Left hindlimb (tissue), 1 donor: ENCODE results near the gene PTGFRN.
"Not testable (repeated sequence)": the region's sequence is repeated elsewhere in the genome, so short reads cannot be mapped to it uniquely, and the experiment has no call there.

Experiments used
- DNase-seq: peaks from one replicate; pipeline ENCODE4 v3.0.0-alpha.2; 2018

Gene PTGFRN

DNA sequence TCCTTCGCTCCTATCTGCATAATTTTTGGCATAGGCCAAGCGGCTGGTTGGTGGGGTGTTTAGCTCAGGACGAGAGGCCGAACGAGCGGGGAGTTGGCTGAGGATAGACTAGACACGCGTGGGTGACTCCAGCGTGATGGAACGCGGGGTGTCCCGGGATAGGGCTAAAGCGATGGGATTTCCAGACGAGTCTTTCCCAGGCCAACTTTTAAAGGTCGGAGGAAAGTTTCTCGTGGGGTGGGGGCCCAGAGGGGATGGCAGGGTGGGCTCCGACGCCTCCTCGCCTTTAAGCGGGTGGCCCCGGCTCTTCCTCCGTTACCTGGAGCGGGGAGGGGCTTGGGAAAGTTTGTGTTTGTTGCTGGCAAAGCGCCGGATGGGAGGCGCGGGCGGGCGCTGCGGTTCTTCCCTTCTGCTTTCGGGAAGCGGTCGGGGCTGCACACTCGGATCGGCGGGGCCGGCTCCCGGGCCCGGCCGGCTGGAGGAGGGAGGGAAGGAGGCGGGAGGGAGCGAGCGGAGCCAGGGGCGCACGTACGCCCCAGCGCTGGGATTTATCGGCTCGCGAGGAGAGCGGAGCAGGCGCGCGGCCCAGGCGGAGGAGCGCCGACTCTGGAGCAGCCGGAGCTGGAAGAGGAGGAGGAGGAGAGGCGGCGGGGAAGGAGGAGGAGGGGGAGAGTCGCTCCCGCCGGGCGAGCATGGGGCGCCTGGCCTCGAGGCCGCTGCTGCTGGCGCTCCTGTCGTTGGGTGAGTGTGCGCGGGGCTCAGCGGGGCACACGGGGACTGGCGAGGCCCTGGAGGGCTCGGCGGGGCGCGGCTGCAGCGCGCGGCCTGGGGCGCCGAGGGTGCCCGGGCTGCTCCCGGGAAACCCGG lies at the start of gene PTGFRN:
PTGFRN (plus strand) TSS at position 405 of the 867 bp plus-strand sequence; CDS start at position 693, 288 bp downstream.
- DNase-seq, result peak; percentile 91

DNA sequence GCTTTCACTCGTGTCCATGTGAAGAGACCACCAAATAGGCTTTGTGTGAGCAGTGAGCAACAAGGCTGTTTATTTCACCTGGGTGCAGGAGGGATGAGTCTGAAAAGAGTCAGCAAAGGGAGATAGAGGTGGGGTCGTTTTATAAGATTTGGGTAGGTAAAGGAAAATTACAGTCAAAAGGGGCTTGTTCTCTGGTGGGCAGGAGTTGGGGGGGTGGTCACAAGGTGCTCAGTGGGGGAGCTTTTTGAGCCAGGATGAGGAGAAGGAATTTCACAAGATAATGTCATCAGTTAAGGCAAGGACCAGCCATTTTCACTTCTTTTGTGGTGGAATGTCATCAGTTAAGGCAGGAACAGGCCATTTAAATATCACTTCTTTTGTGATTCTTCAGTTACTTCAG lies 49.5 kb upstream of the PTGFRN start:
- DNase-seq, result not testable (repeated sequence)

DNA sequence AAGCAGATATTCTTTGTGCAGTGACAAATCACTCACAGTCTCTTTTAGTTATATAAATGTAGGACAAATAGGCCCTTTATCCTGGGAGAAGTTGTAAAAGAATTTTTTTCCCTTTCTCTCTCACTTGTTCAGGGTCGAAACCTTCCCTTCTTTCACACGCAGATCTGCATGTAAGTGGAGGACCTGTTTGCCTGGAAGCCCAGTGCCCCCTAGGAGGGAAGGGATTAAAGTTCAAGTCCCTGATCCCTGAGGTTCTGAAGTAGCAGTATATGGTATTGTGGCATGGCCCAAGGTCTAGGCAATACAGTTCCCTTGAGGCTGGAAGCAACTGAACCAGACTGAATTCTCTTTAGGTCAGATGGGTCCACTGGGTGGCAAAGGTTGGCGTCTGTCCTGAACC lies 48.6 kb upstream of the PTGFRN start:
- DNase-seq, result no peak

DNA sequence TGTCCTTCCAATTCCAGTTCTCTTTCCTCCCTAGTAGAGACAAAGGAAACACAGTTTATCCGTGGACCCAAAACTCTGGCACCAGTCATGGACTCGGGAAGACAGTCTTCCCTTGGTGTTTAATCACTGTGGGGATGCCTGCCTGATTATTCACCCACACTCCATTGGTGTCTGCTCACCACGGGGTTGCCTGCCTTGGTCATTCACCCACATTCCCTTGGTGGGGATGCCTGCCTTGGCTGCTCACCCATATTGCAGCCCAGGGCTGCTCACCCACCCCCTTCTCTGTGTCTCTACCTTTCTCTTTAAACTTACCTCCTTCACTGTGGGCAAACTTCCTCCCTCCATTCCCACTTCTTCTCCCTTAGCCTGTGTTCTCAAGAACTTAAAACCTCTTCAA lies 46.7 kb upstream of the PTGFRN start:
- not testable (repeated sequence) for DNase-seq

DNA sequence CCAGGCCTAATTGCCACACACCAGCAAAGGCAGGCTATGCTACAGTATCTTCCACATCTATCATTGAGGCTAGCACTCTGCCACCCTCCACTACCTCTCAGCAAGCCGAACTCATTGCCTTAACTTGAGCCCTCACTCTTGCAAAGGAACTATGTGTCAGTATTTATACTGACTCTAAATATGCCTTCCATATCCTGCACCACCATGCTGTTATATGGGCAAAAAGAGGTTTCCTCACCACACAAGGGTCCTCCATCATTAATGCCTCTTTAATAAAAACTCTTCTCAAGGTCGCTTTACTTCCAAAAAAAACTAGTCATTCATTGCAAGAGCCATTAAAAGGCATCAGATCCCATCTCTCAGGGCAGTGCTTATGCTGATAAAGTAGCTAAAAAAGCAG lies 43.2 kb upstream of the PTGFRN start:
- DNase-seq, result not testable (repeated sequence)

DNA sequence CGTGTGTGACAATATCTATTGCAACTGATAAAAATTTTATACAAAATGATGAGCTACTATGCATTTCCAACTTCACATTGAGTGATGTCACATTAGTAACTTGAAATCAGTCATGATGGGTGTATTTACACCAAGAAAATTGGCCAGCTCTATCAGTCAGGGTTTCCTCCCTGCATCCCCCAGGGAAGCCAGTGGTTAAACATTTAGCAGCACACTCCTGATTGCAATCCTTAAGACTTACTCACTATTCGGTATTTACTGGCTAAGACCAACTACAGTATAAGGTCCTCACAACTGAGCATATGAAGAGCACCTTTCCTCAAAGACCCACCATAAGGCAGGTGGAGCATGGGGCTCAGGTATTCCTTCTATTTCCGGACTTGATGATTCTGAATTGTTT lies 41.3 kb upstream of the PTGFRN start:
- no peak for DNase-seq

DNA sequence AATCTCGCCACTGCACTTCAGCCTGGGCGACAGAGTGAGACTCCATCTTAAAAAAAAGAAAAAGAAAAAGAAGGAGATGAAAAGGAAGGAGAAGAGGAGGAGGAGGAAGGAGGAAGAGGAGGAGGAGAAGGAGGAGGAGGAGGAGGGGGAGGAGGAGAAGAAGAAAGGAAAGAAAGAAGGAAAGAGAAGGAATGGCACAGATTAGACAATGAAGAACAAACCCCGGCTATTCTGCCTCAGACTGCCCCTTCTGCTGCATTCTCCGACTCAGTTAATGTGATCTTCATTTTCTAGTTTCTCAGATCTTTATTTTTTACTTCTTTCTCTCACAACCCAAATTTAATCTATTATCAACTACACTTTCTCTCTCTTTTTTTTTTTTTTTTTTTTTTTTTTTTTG lies 40.1 kb upstream of the PTGFRN start:
- DNase-seq, result no peak

DNA sequence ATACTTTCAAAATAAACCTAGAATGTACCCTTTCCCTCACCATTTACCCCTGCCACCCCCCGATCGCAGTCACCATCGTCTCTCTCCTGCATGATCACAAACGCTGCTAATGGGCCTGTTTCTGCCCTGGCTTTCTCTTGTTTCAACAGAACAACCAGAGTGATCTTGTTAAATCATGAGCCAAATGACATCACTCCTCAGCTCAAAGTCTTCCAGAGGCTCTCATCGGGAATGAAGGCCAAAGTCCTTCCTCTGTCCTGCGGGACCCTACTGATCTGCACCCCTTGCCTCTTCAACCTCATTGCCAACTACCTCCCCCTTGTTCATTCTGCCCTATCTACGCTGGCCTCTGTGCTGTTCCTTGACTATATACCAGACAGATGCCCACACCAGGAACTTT lies 39.4 kb upstream of the PTGFRN start:
- no peak for DNase-seq

DNA sequence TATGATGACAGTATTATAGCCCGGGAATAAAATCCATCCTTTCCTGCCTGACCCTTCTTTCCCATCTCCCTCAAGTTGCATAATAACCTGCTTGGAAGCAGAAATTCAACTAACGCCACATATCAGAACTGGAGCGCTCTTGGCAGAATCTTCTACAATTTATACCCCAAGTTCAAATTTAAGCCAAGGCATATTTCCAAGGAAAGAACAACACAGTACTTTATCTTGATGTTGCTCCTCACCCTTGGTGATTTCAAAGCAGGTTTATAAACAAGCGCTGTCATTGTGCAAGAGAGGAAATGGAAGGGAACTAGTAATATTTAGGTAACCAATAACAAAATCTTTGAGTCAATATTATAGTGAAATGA lies 38.0 kb upstream of the PTGFRN start:
- no peak for DNase-seq

DNA sequence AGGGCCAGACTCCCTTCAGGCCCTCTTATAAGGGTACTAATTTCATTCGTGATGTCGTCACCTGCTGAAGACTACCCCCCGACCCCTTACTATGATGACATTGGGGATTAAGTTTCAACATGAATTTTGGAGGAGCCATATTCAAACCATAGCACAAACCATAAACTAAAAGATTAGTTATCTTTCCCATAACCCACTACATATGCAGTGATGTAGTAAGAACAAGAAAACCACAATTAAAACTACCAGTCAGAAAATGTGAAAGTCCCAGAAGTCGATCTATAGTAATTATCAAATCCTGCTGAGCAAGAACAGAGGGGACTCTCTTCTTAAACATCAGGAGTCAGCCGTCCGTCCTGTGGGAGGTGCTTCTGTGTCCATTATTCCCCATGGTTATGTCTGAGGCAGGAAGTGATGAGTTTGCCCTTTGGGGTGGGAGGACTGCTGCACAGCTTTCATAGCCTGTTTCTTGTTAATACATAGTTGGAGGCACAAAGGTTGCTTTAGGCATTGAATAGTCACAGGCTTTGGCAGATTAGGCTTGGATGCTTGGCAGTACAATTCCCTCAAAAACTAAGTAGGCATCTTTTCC lies 35.9 kb upstream of the PTGFRN start:
- no peak for DNase-seq

DNA sequence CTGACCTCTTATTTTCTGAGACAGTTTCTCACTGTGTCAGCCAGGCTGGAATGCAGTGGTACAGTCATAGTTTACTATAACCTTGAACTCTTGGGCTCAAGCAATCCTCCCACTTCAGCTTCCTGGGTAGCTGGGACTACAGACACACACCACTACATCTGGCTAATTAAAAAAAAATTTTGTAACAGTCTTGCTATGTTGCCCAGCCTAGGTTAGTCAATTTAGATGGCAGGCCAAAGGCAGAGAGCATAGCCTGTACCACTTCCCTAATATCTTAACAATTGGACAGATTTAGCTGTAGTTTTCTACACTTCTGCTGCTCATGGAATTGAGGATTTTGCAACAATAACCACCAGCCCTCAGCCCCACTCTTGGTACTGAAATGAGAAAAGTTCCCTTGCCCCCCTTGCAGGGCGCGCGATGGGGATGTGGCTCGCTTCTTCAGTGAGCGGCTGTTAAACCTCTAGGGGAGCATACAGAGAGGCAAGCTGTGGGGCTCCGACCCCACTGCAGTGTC lies 34.9 kb upstream of the PTGFRN start:
- no peak for DNase-seq

DNA sequence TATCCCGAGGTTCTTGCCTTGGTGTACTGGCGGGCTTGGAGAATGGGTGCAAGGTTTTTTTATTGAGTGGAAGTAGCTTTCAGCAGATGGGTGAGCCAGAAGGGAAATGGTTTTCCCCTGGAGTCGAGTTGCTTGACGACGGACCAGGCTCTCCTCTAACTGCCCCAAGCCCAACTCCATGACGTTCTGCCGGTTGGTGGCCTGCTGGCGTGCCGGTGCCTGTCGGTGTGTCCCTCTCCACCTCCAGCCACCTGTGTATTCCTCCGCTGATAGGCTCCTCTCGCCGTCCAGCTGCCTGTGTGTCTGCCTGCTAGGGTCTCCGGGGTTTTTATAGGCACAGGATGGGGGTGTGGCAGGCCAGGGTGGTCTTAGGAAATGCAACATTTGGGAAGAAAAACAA lies 34.3 kb upstream of the PTGFRN start:
- DNase-seq, result no peak

DNA sequence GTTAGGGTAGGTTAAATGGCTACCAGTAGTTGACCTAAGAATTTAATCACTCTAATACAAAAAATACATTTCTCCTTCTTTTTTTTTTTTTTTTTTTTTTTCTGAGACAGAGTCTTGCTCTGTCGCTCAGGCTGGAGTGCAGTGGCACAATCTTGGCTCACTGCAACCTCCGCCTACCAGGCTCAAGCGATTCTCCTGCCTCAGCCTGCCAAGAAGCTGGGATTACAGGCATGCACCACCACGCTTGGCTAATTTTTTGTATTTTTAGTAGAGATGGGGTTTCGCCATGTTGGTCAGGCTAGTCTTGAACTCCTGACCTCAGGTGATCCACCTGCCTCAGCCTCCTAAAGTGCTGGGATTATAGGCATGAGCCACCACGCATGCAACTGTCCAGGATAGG lies 33.8 kb upstream of the PTGFRN start:
- not testable (repeated sequence) for DNase-seq

DNA sequence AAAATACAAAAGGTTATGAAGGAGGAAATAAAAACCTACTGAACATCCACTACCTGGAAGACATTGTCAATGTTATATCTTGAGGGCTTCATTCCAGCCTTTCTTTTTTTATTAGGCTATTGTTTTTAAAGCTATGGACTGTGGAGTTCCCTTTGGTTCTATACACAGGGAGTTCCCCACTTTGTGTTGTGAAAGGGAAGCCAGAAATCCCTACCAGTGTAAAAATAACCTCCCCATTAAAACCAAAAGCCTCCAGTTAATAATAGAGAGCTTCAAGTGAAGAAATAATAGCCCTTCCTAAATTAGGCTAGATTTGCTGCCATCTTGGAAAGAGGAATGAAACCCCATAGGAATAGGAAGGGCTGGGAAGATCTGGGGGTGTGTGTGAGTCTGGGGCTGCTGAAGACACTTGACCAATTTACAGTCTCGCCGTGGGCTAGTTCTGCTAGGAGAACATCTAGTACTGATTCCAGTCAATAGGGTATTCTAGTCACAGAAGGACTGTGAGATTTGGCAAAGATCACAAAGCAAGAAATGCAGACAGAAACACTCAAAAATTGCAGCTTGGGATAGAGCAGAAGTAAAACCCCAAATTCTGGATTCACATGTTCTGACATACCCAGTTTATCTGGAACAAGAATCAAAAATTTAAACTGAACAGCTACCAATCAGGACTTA lies 32.4 kb upstream of the PTGFRN start:
- DNase-seq, result no peak

DNA sequence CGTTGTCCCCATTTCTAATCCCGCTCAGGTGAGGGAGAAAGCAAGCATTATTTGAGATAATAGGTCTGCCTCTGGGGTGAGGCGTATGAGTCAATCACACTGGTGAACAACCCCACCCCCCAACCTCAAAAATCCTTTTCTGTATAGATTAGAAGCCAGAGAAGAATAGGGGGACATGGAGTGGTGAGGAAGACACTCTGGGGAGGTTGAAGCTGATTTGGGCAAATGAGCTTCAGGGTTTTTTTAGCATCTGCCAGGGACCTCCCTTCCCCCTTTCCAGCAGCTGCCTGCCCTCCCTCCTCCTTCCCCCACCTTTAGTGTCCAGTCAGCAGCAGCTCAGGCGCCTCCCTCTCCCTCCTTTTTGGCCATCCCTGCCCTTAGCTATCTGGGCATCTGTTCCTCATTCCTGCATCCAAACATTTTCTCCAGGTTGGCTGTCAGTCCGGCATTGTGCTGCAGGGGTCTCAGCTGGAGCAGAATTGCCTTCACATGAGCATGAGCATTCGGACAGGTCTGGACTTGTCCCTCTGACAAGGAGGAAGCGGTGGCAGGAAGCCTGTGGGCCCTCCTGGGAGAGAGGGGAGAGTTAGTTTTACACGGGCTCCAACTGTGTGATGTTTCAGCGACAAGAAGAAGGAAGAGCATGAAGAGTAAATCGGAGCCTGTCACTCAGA lies 30.8 kb upstream of the PTGFRN start:
- DNase-seq, result peak; percentile 81

DNA sequence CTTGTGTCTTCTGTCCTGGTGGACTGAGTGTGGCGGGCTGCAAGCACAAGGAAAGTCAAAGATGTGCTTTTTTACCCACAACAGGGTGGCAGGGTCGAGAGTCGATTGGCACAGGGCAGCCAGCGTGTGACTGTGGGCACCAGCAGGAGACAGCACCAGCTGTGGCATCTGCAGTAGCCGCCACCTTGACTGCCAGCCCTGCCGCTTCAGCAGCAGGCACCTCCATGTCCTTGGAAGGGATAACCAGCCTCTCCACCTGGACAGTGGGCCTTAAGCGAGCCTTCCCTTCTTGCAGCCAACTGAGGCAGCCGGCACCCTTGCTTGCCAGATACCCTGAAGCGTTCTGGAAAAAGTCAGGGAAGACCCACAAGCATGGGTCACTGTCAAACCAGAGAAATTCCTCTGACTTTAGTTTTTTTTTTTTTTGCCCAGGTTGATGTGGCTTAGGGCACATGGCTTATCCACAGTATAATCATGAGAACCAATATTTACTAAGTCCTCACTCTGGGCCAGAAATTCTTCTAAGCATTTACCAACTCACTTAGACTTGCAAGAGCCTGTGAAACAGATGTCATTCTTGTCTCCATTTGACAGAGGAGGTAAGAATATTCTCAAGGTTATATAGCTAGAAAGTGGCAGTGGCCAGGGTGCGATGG lies 30.1 kb upstream of the PTGFRN start:
- DNase-seq, result peak; percentile 41

DNA sequence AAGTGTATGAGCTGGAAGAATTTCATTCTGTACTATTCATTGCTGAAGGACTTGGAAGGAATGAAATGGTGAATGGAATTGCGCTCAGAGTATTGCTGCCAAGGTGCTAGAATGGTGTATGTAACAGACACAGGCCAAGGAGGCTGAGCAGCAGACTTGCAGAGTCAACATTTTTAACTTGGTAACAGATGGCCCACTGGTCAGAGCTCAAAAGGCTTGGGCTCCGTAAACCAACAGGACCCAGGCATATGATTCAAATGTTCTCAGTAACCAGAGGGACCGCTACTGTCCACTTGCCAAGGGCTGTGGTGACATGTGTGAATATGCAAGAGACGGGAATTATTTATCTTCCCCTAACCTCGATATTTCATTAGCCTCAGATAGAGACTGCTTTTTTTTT lies 28.8 kb upstream of the PTGFRN start:
- DNase-seq, result peak; percentile 55

DNA sequence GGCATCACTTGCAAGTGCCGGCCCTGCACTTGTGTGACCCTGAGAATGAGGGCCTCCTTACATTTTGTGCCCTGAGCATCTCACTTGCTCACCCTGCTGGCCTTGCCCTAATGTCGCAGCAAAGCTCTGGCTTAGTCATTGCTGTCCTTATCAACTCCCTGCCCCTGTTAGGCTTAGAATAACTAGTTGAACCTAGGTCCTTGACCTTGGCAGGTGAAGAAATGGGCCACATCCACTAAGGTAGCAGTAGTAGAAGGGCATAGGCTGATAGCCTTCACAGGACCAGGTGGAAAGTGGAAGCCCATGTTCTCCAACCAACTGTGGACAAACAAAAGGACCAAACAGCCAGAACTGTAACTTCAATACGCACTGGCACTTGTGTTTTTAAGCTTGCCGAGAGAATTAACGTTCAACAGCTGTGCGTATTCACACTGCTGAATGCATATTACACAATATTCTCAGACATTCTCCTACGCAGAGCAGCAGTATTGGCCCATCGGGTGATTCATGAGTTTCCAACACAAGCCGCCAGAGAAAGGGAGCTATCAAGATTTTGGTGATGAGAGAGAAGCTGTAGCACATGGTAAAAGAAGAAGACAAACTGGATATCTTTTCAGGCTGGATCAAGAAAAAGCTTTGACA lies 27.7 kb upstream of the PTGFRN start:
- DNase-seq, result peak; percentile 62

DNA sequence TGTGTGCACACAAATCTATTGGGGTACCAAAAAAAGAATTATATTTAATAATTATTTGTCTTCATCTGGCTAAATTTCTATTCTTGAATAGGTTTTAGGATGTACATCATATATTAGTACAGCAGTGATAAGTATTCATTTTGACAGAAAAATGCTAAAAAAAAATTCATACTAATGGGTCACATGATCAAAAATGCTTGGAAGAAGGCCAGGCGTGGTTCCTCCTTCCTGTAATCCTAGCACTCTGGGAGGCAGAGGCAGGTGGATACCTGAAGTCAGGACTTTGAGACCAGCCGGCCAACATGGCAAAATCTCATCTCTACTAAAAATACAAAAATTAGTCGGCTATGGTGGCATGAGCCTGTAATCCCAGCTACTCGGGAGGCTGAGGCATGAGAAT lies 26.9 kb upstream of the PTGFRN start:
- no peak for DNase-seq

DNA sequence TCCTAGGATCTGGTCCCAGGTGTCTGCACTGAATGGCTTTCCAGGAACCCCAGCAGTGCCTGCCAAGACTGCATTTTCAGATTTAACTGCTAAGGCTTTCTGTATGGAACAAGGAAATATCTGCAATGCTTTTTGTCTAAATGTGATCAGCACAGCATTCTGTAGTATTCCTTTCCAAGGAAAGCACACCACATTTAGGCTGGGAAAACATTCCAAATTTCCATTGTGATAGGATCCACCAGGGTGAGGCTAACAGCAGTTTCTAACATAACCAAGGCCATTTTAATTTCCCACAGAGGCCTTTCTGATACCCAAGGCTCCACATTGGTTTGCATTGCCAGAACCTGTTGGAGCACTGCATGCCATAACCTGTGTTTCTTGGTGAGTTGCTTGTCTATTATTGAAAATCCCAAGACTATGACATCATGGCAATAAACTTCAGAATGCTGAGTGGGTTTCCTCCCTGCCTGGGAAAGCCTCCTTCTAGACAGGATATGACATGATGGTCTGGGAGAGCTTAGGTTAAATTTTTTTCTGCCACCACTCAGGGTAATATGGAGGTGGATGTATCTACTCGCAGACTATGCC lies 23.3 kb upstream of the PTGFRN start:
- DNase-seq, result peak; percentile 81

DNA sequence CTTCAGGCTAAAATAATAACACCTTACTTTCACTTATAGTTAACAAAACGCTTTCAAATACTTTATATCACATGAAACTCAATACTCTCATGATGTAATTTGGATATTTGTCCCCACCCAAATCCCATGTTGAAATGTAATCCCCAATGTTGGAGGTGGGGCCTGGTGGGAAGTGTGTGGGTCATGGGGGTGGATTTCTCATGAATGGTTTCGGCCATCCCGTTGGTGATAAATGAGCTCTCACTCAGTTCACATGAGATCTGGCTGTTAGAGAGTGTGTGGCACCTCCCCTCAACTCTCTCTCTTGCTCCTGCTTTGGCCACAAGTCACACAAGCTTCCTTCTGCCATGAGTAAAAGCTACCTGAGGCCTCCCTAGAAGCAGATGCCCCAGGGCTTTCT lies 22.5 kb upstream of the PTGFRN start:
- DNase-seq, result no peak

DNA sequence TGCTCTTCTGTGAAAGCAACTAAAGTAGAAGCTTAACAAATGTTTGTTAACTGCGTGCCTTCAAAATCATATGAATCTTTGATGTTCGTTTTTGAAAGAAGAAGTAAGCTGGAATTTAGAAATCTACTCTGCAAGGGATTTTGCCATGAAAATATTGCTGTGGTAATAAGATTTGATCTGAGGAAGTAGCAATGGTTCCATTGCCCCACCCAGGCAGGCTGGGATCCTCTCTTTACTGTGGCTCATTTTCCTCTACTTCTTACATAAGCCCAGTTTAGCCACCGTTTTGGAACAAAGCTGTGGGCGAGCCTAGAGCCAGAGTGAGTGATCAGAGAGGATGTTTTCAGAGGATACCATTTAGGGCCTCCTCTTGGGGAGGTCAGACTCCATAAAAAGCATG lies 20.3 kb upstream of the PTGFRN start:
- DNase-seq, result no peak
